IgD-negative memory B cell (primary cell): ENCODE data around the gene PPARG. TPM values are rescaled to one million over a fixed set of nuclear protein-coding genes. Genes with fewer than 3 reads are reported as not detected.

Source experiments
- H3K27ac Mint-ChIP-seq, 3 donors: one replicate each; pipeline ENCODE4 v1.8.0; 2020 to 2022; ENCODE audit warnings: mild to moderate bottlenecking in 3 of 3, mixed read lengths in 3 of 3, moderate library complexity in 1 of 3
- H3K27me3 Mint-ChIP-seq: one replicate; pipeline ENCODE4 v1.8.0; 2021; ENCODE audit warnings: mixed read lengths
- H3K36me3 Mint-ChIP-seq: one replicate; pipeline ENCODE4 v1.8.0; 2020; ENCODE audit warnings: mild to moderate bottlenecking, mixed read lengths
- H3K4me1 Mint-ChIP-seq, 3 donors: one replicate each; pipeline ENCODE4 v1.8.0; 2020 to 2022; ENCODE audit warnings: mixed read lengths in 3 of 3, mild to moderate bottlenecking in 1 of 3
- H3K4me3 Mint-ChIP-seq, 4 donors: one replicate each; pipeline ENCODE4 v1.8.0; 2020 to 2022; ENCODE audit warnings: mild to moderate bottlenecking in 4 of 4, mixed read lengths in 4 of 4, moderate library complexity in 3 of 4
- H3K9me3 Mint-ChIP-seq, 3 donors: one replicate each; pipeline ENCODE4 v1.8.0; 2020 to 2021; ENCODE audit warnings: mixed read lengths in 3 of 3, mild to moderate bottlenecking in 1 of 3
- polyA plus RNA-seq: library from polyadenylated mRNA; unstranded; fragments of 300-500 nt; fragmentation: Illumina TruSeq; gene quantifications from one replicate; pipeline ENCODE4 v1.2.3, GENCODE V29; 2021

Gene PPARG
- polyA plus RNA-seq, 1 donor from 2014 or later = not detected

- H3K27me3 Mint-ChIP-seq = peaks cover 3% of the 10 kb centered on the region
- H3K4me3 Mint-ChIP-seq = no peak overlapping the region
- no peaks in the 10 kb centered on the region for H3K4me1 Mint-ChIP-seq
Measured at GRCh38 chr3:12316253-12316652, 27.4 kb downstream of the PPARG start.

GRCh38 chr3:12316729-12317351 is 28.0 kb downstream of the PPARG start:
- no peaks in the 10 kb centered on the region for H3K36me3 Mint-ChIP-seq
- H3K27me3 Mint-ChIP-seq = peaks cover under 1% of the 10 kb centered on the region
- no peaks in the 10 kb centered on the region for H3K4me1 Mint-ChIP-seq
- no peak overlapping the region for H3K4me3 Mint-ChIP-seq
- no peaks in the 10 kb centered on the region for H3K9me3 Mint-ChIP-seq
- H3K27ac Mint-ChIP-seq = no peak overlapping the region

More at GRCh38 chr3:12316253-12316652, 27.4 kb downstream of the PPARG start:
- Mint-ChIP-seq H3K9me3 (no peaks in the 10 kb centered on the region), H3K36me3 (peaks cover 2% of the 10 kb centered on the region), H3K27ac (no peak overlapping the region)

- H3K27ac Mint-ChIP-seq = no peak overlapping the region
- no peaks in the 10 kb centered on the region for H3K27me3 Mint-ChIP-seq
- no peaks in the 10 kb centered on the region for H3K9me3 Mint-ChIP-seq
- H3K4me1 Mint-ChIP-seq = no peaks in the 10 kb centered on the region
- H3K36me3 Mint-ChIP-seq = no peaks in the 10 kb centered on the region
- no peak overlapping the region for H3K4me3 Mint-ChIP-seq
Measured at GRCh38 chr3:12317914-12318313, 29.0 kb downstream of the PPARG start.

GRCh38 chr3:12318758-12319621 is 30.1 kb downstream of the PPARG start:
- Mint-ChIP-seq H3K27me3 (no peaks in the 10 kb centered on the region), H3K9me3 (no peaks in the 10 kb centered on the region), H3K36me3 (no peaks in the 10 kb centered on the region), H3K4me3 (no peak overlapping the region), H3K27ac (no peak overlapping the region), H3K4me1 (peaks cover 0 to 4% (median 0%) of the 10 kb centered on the region in 3 donors)

- H3K36me3 Mint-ChIP-seq = no peaks in the 10 kb centered on the region
- no peak overlapping the region for H3K4me3 Mint-ChIP-seq
- H3K4me1 Mint-ChIP-seq = peaks cover 0 to 4% (median 0%) of the 10 kb centered on the region in 3 donors
- H3K27ac Mint-ChIP-seq = no peak overlapping the region
- H3K27me3 Mint-ChIP-seq = no peaks in the 10 kb centered on the region
- peaks cover 0 to 2% (median 0%) of the 10 kb centered on the region in 3 donors for H3K9me3 Mint-ChIP-seq
Measured at GRCh38 chr3:12321015-12321414, 32.1 kb downstream of the PPARG start.

GRCh38 chr3:12323237-12323636 is 34.4 kb downstream of the PPARG start:
- H3K9me3 Mint-ChIP-seq = peaks cover 0 to 2% (median 0%) of the 10 kb centered on the region in 3 donors
- H3K4me1 Mint-ChIP-seq = peaks cover 0 to 4% (median 0%) of the 10 kb centered on the region in 3 donors
- H3K27ac Mint-ChIP-seq = no peak overlapping the region
- H3K36me3 Mint-ChIP-seq = no peaks in the 10 kb centered on the region
- H3K4me3 Mint-ChIP-seq = peak overlapping the region in 1 of 4 donors; percentile 63
- H3K27me3 Mint-ChIP-seq = no peaks in the 10 kb centered on the region

GRCh38 chr3:12325586-12326515 is 37.0 kb downstream of the PPARG start:
- no peaks in the 10 kb centered on the region for H3K27me3 Mint-ChIP-seq
- peak overlapping the region in 1 of 4 donors; percentile 59 for H3K4me3 Mint-ChIP-seq
- peaks cover 0 to 2% (median 0%) of the 10 kb centered on the region in 3 donors for H3K9me3 Mint-ChIP-seq
- H3K27ac Mint-ChIP-seq = no peak overlapping the region
- H3K4me1 Mint-ChIP-seq = peaks cover 0 to 4% (median 0%) of the 10 kb centered on the region in 3 donors
- no peaks in the 10 kb centered on the region for H3K36me3 Mint-ChIP-seq

- H3K27me3 Mint-ChIP-seq = no peaks in the 10 kb centered on the region
- no peaks in the 10 kb centered on the region for H3K36me3 Mint-ChIP-seq
- H3K4me1 Mint-ChIP-seq = peaks cover 0 to 4% (median 0%) of the 10 kb centered on the region in 3 donors
- H3K4me3 Mint-ChIP-seq = no peak overlapping the region
- H3K27ac Mint-ChIP-seq = no peak overlapping the region
- H3K9me3 Mint-ChIP-seq = peaks cover 0 to 2% (median 0%) of the 10 kb centered on the region in 3 donors
Measured at GRCh38 chr3:12327021-12327420, 38.2 kb downstream of the PPARG start.

GRCh38 chr3:12328132-12328836 is 39.4 kb downstream of the PPARG start:
- no peaks in the 10 kb centered on the region for H3K27me3 Mint-ChIP-seq
- no peaks in the 10 kb centered on the region for H3K36me3 Mint-ChIP-seq
- no peak overlapping the region for H3K4me3 Mint-ChIP-seq
- H3K4me1 Mint-ChIP-seq = peaks cover 0 to under 1% (median 0%) of the 10 kb centered on the region in 3 donors
- H3K27ac Mint-ChIP-seq = no peak overlapping the region
- H3K9me3 Mint-ChIP-seq = peaks cover 0 to 2% (median 0%) of the 10 kb centered on the region in 3 donors

GRCh38 chr3:12328837-12329462 is 40.1 kb downstream of the PPARG start:
- H3K9me3 Mint-ChIP-seq = peaks cover 0 to 2% (median 0%) of the 10 kb centered on the region in 3 donors
- no peaks in the 10 kb centered on the region for H3K36me3 Mint-ChIP-seq
- H3K4me1 Mint-ChIP-seq = no peaks in the 10 kb centered on the region
- no peak overlapping the region for H3K27ac Mint-ChIP-seq
- no peaks in the 10 kb centered on the region for H3K27me3 Mint-ChIP-seq
- no peak overlapping the region for H3K4me3 Mint-ChIP-seq

GRCh38 chr3:12334786-12335185 is 45.9 kb downstream of the PPARG start:
- no peak overlapping the region for H3K27ac Mint-ChIP-seq
- H3K9me3 Mint-ChIP-seq = no peaks in the 10 kb centered on the region
- H3K4me3 Mint-ChIP-seq = no peak overlapping the region
- no peaks in the 10 kb centered on the region for H3K27me3 Mint-ChIP-seq
- no peaks in the 10 kb centered on the region for H3K4me1 Mint-ChIP-seq
- H3K36me3 Mint-ChIP-seq = no peaks in the 10 kb centered on the region

- Mint-ChIP-seq H3K27ac (no peak overlapping the region), H3K4me1 (no peaks in the 10 kb centered on the region), H3K36me3 (no peaks in the 10 kb centered on the region), H3K27me3 (no peaks in the 10 kb centered on the region), H3K9me3 (no peaks in the 10 kb centered on the region), H3K4me3 (no peak overlapping the region)
Measured at GRCh38 chr3:12335421-12335820, 46.6 kb downstream of the PPARG start.

GRCh38 chr3:12336099-12336498 is 47.2 kb downstream of the PPARG start:
- no peaks in the 10 kb centered on the region for H3K27me3 Mint-ChIP-seq
- H3K27ac Mint-ChIP-seq = no peak overlapping the region
- no peaks in the 10 kb centered on the region for H3K36me3 Mint-ChIP-seq
- H3K9me3 Mint-ChIP-seq = no peaks in the 10 kb centered on the region
- H3K4me1 Mint-ChIP-seq = no peaks in the 10 kb centered on the region
- H3K4me3 Mint-ChIP-seq = no peak overlapping the region
